ENCODE measurements around the gene CD44. TPM values are rescaled to one million over a fixed set of nuclear protein-coding genes. Genes with fewer than 3 reads are reported as not detected.

Gene CD44
- total RNA-seq, 2 donors from 2014 or later: 166 to 203 TPM

DNA sequence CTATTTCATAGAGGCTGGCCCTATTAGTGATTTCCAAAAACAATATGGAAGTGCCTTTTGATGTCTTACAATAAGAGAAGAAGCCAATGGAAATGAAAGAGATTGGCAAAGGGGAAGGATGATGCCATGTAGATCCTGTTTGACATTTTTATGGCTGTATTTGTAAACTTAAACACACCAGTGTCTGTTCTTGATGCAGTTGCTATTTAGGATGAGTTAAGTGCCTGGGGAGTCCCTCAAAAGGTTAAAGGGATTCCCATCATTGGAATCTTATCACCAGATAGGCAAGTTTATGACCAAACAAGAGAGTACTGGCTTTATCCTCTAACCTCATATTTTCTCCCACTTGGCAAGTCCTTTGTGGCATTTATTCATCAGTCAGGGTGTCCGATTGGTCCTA lies 91.4 kb downstream of the CD44 start:
- intact Hi-C loops (cut with DNase I): no loop called here
- no peak overlapping the region for H3K27ac ChIP-seq
- no peak overlapping the region for H3K4me3 ChIP-seq
- no peaks in the 10 kb centered on the region for H3K9me3 ChIP-seq
- 89% methylated on average over 1 of the region's 1 CpG for WGBS
- H3K4me1 ChIP-seq (replicated peaks): no peaks in the 10 kb centered on the region
- no peaks in the 10 kb centered on the region for H3K27me3 ChIP-seq (replicated peaks; ENCODE audit: insufficient read depth)
- DNase-seq (ENCODE audit: low spot score): no peak
- TF ChIP-seq POLR2A (IDR thresholded peaks at IDR 0.05) (no peak), POLR2AphosphoS5 (IDR thresholded peaks at IDR 0.05) (no peak)
- TF ChIP-seq, protein P1, sequence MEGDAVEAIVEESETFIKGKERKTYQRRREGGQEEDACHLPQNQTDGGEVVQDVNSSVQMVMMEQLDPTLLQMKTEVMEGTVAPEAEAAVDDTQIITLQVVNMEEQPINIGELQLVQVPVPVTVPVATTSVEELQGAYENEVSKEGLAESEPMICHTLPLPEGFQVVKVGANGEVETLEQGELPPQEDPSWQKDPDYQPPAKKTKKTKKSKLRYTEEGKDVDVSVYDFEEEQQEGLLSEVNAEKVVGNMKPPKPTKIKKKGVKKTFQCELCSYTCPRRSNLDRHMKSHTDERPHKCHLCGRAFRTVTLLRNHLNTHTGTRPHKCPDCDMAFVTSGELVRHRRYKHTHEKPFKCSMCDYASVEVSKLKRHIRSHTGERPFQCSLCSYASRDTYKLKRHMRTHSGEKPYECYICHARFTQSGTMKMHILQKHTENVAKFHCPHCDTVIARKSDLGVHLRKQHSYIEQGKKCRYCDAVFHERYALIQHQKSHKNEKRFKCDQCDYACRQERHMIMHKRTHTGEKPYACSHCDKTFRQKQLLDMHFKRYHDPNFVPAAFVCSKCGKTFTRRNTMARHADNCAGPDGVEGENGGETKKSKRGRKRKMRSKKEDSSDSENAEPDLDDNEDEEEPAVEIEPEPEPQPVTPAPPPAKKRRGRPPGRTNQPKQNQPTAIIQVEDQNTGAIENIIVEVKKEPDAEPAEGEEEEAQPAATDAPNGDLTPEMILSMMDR (IDR thresholded peaks at IDR 0.05): no peak
- H3K36me3 ChIP-seq: peaks cover 0 to 4% of the 10 kb centered on the region in 2 donors

DNA sequence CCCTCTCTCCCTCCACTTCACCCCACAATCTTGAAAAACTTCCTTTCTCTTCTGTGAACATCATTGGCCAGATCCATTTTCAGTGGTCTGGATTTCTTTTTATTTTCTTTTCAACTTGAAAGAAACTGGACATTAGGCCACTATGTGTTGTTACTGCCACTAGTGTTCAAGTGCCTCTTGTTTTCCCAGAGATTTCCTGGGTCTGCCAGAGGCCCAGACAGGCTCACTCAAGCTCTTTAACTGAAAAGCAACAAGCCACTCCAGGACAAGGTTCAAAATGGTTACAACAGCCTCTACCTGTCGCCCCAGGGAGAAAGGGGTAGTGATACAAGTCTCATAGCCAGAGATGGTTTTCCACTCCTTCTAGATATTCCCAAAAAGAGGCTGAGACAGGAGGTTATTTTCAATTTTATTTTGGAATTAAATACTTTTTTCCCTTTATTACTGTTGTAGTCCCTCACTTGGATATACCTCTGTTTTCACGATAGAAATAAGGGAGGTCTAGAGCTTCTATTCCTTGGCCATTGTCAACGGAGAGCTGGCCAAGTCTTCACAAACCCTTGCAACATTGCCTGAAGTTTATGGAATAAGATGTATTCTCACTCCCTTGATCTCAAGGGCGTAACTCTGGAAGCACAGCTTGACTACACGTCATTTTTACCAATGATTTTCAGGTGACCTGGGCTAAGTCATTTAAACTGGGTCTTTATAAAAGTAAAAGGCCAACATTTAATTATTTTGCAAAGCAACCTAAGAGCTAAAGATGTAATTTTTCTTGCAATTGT lies 92.3 kb downstream of the CD44 start:
- intact Hi-C loops (cut with DNase I): no loop called here
- TF ChIP-seq, protein P1 (IDR thresholded peaks at IDR 0.05): no peak
- TF ChIP-seq POLR2AphosphoS5 (IDR thresholded peaks at IDR 0.05): no peak
- TF ChIP-seq POLR2A (IDR thresholded peaks at IDR 0.05): no peak
- no peaks in the 10 kb centered on the region for H3K4me1 ChIP-seq (replicated peaks)
- peaks cover 0 to 4% of the 10 kb centered on the region in 2 donors for H3K36me3 ChIP-seq
- WGBS: 91% methylated on average over 5 of the region's 5 CpGs
- no peaks in the 10 kb centered on the region for H3K9me3 ChIP-seq
- H3K27me3 ChIP-seq (replicated peaks; ENCODE audit: insufficient read depth): no peaks in the 10 kb centered on the region
- no peak overlapping the region for H3K4me3 ChIP-seq
- H3K27ac ChIP-seq: no peak overlapping the region
- DNase-seq (ENCODE audit: low spot score): no peak

DNA sequence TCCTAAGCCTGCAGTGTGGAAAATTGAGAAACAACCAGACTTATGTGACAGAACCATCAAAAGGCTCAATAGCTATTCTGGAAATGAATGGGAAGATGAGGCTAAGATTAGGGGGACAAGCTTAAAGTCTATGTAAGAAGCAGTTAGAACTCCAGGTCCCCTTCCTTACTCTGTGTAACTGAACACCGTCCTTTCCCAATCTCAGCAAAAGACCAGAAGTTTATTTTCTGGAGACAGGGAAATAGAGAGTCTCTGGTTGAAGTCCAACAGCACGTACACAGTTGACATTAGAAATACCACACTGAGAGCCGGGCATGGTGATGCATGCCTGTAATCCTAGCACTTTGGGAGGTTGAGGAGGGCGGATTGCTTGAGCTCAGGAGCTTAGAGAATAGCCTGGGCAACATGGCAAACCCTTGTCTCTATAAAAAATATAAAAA lies 93.9 kb downstream of the CD44 start:
- Histone ChIP-seq H3K27me3 (replicated peaks; ENCODE audit: insufficient read depth) (no peaks in the 10 kb centered on the region), H3K9me3 (no peaks in the 10 kb centered on the region), H3K4me1 (replicated peaks) (no peaks in the 10 kb centered on the region), H3K27ac (peak overlapping the region in 1 of 2 donors; percentile 8), H3K36me3 (peaks cover 0 to 4% of the 10 kb centered on the region in 2 donors), H3K4me3 (no peak overlapping the region)
- intact Hi-C loops (cut with DNase I): no loop called here
- DNase-seq (ENCODE audit: low spot score): no peak
- TF ChIP-seq POLR2AphosphoS5 (IDR thresholded peaks at IDR 0.05) (no peak), POLR2A (IDR thresholded peaks at IDR 0.05) (no peak)
- TF ChIP-seq, protein P1 (IDR thresholded peaks at IDR 0.05): no peak
- 26% methylated on average over 4 of the region's 4 CpGs for WGBS

DNA sequence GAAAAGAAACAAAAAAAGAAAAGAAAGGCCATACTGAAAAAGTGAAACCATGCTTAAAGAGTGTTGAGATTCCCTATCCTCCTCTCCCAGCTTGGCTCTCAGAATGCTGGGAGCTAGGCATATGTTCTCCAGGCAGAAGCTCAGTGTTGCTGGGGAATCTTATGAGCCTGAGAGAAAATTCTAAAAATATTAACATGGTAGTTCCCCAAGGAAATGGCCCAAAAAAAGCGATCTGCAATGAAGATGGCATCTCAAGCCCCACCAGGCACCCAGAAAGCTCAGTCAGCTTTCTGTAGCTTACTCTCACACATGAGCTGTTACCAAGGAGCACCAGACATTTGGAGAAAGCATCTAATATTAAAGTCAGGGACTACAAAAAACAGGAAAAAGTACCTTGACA lies 94.5 kb downstream of the CD44 start:
- 84% methylated on average over 1 of the region's 1 CpG for WGBS
- H3K27me3 ChIP-seq (replicated peaks; ENCODE audit: insufficient read depth): no peaks in the 10 kb centered on the region
- H3K9me3 ChIP-seq: no peaks in the 10 kb centered on the region
- no peak for TF ChIP-seq POLR2AphosphoS5 (IDR thresholded peaks at IDR 0.05)
- no peak for DNase-seq (ENCODE audit: low spot score)
- H3K27ac ChIP-seq: no peak overlapping the region
- no peak overlapping the region for H3K4me3 ChIP-seq
- no peaks in the 10 kb centered on the region for H3K4me1 ChIP-seq (replicated peaks)
- intact Hi-C loops (cut with DNase I): no loop called here
- H3K36me3 ChIP-seq: peaks cover 0 to 4% of the 10 kb centered on the region in 2 donors

DNA sequence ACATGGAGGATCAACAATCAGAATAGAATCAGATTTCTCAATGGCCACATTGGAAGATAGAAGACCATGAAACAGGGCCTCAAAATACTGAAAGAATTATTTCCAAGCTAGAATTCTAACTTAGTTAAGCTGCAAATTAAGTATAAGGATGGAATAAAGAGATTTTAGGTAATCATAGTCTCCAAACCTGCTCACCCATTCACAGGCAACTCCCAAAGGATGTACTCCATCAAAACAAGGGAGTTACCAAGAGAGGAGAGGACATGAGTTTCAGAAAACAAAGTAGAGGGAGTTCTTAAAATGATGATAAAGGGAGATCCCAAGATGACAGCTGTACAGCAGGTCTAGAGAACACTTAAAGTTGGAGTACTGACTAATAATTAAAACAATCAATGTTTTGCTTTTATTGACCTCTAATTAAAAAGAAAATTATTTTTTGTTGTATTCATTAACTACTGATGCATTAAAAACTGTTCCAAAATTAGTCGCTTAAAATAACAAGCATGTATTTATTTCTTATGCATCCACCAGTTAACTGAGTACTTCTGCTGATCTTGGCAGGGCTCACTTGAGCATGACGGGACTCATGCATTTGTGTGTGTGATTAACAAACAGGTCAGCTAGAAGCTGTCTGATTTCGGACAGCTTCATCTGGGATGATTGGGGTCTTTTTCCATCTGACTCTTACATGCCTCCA lies 95.6 kb downstream of the CD44 start:
- Histone ChIP-seq H3K36me3 (no peaks in the 10 kb centered on the region), H3K9me3 (no peaks in the 10 kb centered on the region), H3K27ac (no peak overlapping the region), H3K4me3 (no peak overlapping the region), H3K4me1 (replicated peaks) (no peaks in the 10 kb centered on the region), H3K27me3 (replicated peaks; ENCODE audit: insufficient read depth) (no peaks in the 10 kb centered on the region)
- intact Hi-C loops (cut with DNase I): no loop called here
- TF ChIP-seq, protein P1 (IDR thresholded peaks at IDR 0.05): no peak
- no peak for TF ChIP-seq POLR2A (IDR thresholded peaks at IDR 0.05)
- no peak for TF ChIP-seq POLR2AphosphoS5 (IDR thresholded peaks at IDR 0.05)
- no peak for DNase-seq (ENCODE audit: low spot score)
- 76% methylated on average over 3 of the region's 3 CpGs for WGBS
